GM18520 (cell line): Measurements from ENCODE around the gene MITF.

Experiments
- ATAC-seq: cut with Tn5 transposase; IDR thresholded peaks from one replicate; pipeline ENCODE4 v1.9.1; 2021; ENCODE audit not compliant: unreplicated experiment

Gene MITF

GRCh38 chr3:69739204-69740102, at the start of gene MITF:
Gene MITF (plus strand): TSS chr3:69739464. CDS start chr3:69739598, 134 bp downstream.
- peak; percentile 96 for ATAC-seq

GRCh38 chr3:69691860-69692259, 47.4 kb upstream of the MITF start:
- ATAC-seq: no peak

- ATAC-seq: no peak
Measured at GRCh38 chr3:69692761-69693160, 46.5 kb upstream of the MITF start.

- no peak for ATAC-seq
Measured at GRCh38 chr3:69695443-69695842, 43.8 kb upstream of the MITF start.

- no peak for ATAC-seq
Measured at GRCh38 chr3:69695933-69696332, 43.3 kb upstream of the MITF start.

GRCh38 chr3:69696367-69696766, 42.9 kb upstream of the MITF start:
- ATAC-seq: no peak

- no peak for ATAC-seq
Measured at GRCh38 chr3:69697381-69697780, 41.9 kb upstream of the MITF start.

GRCh38 chr3:69698728-69699127, 40.5 kb upstream of the MITF start:
- no peak for ATAC-seq

GRCh38 chr3:69699183-69699582, 40.1 kb upstream of the MITF start:
- no peak for ATAC-seq

- ATAC-seq: no peak
Measured at GRCh38 chr3:69700949-69701348, 38.3 kb upstream of the MITF start.

- ATAC-seq: no peak
Measured at GRCh38 chr3:69710153-69710977, 28.9 kb upstream of the MITF start.

GRCh38 chr3:69712269-69712668, 27.0 kb upstream of the MITF start:
- no peak for ATAC-seq

- ATAC-seq: no peak
Measured at GRCh38 chr3:69712933-69713332, 26.3 kb upstream of the MITF start.

GRCh38 chr3:69715204-69715603, 24.1 kb upstream of the MITF start:
- no peak for ATAC-seq

- no peak for ATAC-seq
Measured at GRCh38 chr3:69716119-69716518, 23.1 kb upstream of the MITF start.

GRCh38 chr3:69718866-69719586, 20.2 kb upstream of the MITF start:
- ATAC-seq: no peak

GRCh38 chr3:69719587-69720122, 19.6 kb upstream of the MITF start:
- ATAC-seq: no peak

- ATAC-seq: no peak
Measured at GRCh38 chr3:69720824-69721223, 18.4 kb upstream of the MITF start.

GRCh38 chr3:69723389-69723788, 15.9 kb upstream of the MITF start:
- ATAC-seq: no peak

- no peak for ATAC-seq
Measured at GRCh38 chr3:69724722-69725435, 14.4 kb upstream of the MITF start.
